GM21526 (cell line): ENCODE measurements around the gene ESRRA.

Experiments
- ATAC-seq: cut with Tn5 transposase; IDR thresholded peaks from one replicate; pipeline ENCODE4 v1.9.1; 2021; ENCODE audit warnings: moderate library complexity; ENCODE audit not compliant: unreplicated experiment, low FRiP score

ESRRA gene

DNA sequence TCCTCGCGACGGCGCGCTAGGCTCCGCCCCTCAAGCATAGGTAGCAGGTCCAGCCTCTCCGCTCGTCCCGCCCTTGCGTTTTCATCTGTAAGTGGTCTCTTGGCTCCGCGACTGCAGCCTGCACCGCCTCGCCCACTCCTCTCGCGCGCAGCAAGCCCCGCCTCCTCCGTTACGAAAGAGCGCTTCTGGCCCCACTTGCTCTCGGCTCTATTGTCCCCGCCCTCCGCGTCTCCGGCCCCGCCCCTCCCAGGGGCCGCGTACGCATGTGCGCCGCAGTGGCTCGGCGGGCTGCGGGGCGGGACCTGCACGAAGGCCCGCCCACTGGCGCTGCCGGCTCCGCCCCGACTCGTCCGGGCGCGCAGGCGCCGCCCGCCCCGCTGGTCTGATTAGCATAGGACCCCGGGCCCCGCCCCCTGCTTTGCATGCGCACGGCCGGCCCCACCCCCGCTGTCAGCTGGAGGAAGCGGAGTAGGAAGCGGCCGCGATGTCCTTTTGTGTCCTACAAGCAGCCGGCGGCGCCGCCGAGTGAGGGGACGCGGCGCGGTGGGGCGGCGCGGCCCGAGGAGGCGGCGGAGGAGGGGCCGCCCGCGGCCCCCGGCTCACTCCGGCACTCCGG lies at the start of gene ESRRA:
Gene ESRRA (plus strand): TSS at position 450 of the 616 bp plus-strand sequence. CDS start 1,656 bp downstream, outside the sequence.
- peak; percentile 53 for ATAC-seq

DNA sequence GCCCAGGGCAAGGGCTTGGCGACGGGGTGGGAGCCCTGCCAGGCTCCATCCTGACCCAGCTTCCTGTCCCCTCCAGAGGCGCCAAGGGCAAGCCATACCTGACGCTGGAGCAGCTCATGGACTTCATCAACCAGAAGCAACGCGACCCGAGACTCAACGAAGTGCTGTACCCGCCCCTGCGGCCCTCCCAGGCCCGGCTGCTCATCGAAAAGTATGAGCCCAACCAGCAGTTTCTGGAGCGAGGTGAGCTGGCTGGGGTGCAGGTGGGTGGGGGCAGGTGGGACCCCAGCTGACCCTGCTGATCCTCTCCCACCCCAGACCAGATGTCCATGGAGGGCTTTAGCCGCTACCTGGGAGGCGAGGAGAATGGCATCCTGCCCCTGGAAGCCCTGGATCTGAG lies 49.0 kb upstream of the ESRRA start:
- ATAC-seq = no peak

DNA sequence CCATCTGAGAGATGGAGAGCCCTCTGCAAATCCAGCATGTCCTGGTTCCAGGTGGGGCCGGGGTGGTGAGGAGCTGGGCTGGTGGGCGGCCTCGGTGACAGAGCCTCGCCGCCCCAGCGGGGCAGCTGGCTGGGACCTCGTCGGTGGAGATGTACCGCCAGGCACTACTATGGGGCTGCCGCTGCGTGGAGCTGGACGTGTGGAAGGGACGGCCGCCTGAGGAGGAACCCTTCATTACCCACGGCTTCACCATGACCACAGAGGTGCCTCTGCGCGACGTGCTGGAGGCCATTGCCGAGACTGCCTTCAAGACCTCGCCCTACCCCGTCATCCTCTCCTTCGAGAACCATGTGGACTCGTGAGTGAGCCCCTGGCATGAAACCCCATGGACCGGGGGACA lies 47.0 kb upstream of the ESRRA start:
- ATAC-seq = no peak

DNA sequence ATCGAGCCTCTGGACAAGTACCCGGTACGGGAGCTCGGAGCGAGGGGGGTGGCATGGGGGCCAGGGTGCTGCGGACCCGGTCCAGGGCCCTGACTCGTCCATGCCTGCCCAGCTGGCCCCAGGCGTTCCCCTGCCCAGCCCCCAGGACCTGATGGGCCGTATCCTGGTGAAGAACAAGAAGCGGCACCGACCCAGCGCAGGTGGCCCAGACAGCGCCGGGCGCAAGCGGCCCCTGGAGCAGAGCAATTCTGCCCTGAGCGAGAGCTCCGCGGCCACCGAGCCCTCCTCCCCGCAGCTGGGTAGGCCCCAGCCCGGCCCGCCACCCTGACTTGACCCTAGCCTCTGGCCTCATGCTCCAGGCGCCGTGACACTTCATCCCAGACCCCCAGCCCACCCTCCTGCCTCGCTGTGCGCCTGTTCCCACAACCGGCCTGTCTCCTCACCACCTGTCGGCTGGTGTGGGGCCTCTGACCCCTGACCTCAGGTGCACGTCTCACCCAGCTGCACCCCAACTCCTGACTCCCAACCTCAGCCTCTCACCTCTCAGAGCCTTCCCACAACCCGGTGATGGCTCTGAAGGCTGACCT lies 46.3 kb upstream of the ESRRA start:
- no peak for ATAC-seq

DNA sequence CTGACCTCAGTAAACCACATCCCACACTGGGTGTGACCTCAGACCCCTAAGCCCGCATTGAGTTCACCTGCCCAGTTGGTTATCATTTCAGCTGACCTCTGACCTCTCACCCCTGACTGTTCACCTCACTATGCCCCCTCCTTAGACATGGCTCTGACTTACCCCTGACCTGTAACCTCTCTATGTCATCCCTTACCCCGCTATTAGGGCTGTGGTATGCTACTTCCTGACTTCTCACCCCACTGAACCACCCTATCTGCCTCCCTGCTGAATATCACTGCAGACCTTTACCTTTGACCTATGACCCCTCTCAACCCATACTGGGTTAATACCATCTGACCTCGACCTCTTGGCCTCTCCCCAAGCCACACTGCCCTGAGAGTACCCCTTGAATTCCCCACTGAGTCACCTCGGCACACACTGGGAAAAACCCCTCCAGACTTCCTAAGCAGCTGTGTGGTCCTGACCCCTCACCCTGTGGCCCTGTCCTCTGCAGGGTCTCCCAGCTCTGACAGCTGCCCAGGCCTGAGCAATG lies 45.7 kb upstream of the ESRRA start:
- ATAC-seq = no peak

DNA sequence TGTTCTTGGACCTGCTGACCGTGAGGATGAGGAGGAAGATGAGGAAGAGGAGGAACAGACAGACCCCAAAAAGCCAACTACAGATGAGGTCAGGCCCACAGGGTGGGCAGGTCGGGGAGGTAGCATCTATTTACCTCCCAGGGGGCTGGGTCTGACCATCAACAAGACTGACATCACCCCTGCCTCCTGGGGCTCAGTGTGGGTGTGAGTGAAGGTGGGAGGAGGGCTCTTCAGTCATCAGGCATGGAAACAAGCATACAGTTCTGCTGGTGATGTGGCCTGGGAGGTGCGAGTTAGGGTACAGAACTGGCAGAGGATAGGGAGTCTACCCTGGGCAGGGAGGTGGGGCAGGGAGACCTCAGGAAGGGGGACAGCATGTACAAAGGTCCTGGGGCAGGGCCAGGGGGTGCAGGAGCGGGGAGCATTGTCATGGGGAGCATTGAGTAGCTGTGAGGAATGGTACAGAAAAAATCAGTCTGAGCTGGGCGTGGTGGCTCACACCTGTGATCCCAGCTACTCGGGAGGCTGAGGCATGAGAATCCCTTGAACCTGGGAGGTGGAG lies 45.1 kb upstream of the ESRRA start:
- no peak for ATAC-seq

DNA sequence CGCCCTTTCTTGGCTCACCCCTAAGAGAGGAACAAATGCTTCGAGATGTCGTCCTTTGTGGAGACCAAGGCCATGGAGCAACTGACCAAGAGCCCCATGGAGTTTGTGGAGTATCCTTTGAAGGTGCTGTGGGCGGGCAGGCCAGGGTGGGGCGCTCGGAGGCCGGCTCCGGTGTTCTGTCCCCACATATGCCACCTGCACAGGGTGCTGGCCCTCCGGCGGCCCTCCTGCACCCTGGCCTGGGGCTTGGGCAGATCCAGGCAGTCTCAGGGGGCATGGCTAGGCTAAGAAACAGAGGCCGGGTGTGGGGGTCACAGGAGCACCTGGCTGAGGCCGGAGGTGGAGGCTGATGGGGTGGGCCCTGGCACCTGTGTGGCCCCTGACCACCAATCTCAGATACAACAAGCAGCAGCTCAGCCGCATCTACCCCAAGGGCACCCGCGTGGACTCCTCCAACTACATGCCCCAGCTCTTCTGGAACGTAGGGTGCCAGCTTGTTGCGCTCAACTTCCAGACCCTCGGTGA lies 43.7 kb upstream of the ESRRA start:
- ATAC-seq = no peak

DNA sequence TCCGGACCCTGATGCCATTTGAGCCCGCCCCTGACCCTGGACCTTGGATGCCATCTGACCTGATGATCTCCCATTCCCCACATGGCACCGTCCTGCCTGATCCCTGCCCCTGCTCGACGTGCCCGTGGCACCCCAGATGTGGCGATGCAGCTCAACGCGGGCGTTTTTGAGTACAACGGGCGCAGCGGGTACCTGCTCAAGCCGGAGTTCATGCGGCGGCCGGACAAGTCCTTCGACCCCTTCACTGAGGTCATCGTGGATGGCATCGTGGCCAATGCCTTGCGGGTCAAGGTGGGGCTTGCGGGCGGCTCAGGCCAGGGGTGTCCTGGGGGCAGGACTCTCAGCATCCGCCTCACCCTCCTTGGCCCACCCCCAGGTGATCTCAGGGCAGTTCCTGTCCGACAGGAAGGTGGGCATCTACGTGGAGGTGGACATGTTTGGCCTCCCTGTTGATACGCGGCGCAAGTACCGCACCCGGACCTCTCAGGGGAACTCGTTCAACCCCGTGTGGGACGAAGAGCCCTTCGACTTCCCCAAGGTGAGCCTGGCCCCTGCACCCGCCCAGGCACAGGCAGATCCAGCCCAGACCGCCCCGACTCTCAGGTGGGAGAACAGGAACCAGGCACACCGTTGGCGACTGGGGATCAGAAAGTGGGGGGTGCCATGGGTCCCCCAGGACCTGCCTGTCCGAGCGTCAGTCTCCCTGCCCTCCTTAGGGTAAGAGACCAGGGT lies 42.9 kb upstream of the ESRRA start:
- ATAC-seq = no peak

DNA sequence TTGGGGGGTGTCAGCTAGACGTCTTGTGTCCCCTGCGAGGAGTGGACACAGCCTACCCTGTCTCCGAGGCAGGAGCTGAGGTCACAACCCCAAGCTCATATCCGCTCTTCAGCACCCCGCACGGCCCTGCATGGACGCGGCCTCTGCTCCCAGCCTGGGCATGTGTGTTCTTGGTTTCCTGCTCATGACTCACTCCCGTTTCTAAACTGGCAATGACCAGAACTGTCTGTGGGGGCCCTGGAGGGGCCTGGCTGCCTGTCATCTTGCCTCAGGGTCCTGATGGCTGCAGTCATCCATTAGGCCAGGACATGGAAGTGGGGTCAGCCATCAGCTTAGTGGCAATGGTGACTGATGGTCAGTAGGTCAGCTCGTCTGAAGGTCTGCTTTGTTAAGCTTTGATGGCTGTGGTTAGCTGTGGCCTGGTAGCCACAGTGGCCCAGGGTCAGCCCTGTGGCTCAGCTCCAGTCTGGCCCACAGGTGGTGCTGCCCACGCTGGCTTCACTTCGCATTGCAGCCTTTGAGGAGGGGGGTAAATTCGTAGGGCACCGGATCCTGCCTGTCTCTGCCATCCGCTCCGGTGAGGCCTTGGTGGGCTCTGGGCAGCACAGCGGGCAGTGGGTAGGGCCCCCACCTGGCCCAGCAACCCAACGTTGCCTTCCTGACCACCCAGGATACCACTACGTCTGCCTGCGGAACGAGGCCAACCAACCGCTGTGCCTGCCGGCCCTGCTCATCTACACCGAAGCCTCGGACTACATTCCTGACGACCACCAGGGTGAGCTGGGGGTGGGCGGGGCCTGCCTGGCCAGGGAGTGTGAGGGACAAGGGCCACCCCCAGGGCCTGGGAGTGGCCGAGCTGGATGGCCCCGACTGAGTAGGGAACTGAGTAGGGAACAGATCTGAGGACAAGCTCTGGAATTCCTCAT lies 42.0 kb upstream of the ESRRA start:
- no peak for ATAC-seq

DNA sequence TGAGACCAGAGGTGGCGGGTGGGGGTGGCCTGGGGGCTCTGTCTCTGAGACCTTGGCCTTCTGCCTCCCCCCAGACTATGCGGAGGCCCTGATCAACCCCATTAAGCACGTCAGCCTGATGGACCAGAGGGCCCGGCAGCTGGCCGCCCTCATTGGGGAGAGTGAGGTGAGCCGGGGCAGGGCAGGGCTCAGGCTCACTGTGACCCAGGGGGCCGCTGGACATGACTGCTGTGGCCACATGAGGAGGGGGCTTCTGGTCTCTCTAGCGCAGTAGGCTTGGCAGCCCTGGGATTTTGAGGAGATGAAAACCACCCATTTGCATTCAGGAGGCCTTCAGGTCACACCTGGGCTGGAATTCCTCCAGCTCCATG lies 41.4 kb upstream of the ESRRA start:
- ATAC-seq = no peak

DNA sequence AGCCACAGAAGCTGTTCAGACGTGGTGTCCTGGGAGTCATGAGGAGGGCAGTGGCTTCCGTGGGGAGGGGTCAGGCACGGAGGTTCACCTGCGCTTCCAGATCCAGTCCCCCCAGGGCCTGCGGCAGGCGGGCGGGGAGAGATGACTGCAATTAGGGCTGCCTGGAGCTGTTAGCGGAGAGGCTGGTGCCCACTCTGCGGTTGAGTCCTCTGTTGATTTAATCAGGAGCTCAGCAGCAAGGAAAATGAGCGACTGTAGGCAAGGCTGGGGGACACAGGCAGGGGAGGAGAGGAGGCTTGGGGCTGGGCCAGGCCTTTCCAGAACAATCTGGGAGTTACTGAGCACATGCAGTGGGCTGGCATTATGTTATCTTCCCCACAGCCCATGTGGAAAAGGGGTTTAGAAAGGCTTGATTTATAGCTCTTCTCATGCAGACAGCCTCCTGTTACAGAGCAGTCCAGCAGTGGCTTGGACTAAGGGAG lies 40.9 kb upstream of the ESRRA start:
- ATAC-seq = no peak

DNA sequence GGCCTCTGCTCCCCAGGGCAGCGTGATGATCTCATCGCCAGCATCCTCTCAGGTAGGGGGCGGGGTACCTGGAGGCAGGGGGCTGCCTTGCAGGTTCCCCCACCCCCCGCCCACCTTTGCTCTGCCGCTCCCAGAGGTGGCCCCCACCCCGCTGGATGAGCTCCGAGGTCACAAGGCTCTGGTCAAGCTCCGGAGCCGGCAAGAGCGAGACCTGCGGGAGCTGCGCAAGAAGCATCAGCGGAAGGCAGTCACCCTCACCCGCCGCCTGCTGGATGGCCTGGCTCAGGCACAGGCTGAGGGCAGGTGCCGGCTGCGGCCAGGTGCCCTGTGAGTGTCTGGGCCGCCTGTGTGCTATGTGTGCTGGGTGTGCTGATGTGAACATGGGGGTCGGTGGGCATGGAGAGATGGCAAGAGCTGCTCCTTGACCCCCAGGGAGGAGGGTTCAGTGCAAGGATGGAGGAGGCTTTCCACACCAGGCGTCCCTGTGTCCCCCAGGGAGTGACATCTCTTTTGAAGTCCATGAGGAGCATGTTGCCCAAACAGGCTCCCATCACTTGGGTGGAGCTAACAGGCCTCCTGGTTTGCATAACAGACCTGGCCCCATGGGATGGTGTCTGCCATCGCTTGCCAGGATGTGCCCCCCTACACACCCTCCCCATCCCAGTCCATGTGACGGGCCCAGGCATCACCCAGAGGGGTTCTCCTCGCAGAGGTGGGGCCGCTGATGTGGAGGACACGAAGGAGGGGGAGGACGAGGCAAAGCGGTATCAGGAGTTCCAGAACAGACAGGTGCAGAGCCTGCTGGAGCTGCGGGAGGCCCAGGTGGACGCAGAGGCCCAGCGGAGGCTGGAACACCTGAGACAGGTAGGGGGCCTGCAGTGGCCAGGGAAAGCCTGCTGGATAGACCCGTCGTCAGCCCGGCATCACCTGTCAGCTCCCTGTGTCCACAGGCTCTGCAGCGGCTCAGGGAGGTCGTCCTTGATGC lies 39.9 kb upstream of the ESRRA start:
- ATAC-seq = no peak

DNA sequence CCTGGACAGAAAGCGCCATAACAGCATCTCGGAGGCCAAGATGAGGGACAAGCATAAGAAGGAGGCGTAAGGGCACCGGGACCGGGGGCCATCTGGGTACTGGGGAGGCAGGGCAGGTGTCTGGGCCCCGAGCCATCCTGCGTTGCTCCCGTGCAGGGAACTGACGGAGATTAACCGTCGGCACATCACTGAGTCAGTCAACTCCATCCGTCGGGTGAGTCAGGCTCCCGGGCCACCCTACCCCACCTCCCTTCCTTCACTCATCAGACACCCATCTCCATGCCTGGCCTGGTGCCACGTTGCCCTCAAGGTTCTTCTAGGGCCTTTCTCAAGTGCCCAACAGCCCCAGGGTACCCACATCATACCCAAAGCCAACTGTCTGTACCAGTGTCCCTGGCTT lies 39.0 kb upstream of the ESRRA start:
- ATAC-seq = no peak

DNA sequence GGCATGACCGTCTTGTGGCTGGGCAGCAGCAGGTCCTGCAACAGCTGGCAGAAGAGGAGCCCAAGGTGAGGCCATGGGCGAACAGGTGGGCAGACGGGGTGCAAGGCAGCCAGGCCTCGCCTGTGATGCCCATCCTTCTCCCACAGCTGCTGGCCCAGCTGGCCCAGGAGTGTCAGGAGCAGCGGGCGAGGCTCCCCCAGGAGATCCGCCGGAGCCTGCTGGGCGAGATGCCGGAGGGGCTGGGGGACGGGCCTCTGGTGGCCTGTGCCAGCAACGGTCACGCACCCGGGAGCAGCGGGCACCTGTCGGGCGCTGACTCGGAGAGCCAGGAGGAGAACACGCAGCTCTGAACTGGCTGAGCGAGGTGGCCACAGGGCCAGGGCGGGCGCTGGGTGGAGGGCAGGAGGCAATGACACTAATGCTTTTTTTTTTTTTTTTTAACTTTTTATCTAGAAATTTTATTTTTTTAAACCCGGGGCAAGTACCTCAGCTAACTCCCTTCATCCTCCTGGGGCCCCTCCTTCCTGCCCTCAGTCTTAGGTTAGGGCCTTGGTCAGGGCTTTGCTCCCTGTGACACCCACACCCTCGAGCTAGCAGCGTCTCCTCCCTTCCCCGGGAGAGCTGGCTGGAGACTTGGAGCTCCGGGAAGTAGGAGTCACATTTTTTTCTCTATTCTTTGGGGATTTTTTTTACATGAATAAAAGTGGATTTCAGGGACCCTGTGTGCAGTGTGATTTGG lies 37.9 kb upstream of the ESRRA start:
- ATAC-seq = no peak

DNA sequence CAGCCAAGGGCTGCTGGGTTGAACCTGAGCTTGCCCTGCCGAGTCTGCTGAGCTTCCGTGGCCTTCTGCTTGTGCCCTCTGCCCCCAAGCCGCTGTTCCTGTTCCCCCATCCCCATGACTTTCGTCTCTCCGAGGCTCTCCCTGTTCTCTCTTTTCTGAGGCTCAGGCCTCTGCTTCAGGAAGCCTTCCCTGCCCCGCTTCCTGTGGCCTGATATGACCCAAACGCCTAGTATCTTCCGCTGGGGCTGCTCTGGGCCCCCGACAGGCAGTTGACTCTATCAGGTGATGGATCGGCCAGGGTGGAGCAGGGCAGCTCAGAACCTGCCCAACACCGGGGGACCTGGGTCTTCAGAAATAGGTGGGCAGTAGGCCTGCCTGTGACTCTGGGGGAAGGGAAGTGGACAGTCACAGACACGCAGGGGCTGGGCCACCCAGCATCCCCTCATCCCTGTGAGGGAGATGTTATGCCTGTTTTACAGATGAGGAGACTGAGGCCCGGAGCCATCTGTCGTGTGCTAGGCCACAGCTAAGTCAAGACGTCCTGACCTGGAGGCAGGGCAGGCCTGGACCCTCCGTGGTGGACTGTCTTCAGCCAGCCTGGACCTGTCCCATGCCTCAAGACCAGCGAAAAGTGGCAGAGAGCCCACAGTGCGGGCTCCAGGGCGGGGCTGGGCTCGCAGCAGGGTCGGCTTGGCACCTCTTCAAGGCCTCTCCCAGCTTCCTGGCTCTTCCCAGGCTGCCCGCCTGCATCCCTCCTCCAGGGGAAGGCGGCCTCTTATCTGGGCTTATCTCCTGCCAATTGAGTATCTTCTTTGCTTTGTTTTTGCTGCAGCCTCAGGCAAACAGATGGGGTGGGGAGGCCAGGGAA lies 37.1 kb upstream of the ESRRA start:
- ATAC-seq = no peak

DNA sequence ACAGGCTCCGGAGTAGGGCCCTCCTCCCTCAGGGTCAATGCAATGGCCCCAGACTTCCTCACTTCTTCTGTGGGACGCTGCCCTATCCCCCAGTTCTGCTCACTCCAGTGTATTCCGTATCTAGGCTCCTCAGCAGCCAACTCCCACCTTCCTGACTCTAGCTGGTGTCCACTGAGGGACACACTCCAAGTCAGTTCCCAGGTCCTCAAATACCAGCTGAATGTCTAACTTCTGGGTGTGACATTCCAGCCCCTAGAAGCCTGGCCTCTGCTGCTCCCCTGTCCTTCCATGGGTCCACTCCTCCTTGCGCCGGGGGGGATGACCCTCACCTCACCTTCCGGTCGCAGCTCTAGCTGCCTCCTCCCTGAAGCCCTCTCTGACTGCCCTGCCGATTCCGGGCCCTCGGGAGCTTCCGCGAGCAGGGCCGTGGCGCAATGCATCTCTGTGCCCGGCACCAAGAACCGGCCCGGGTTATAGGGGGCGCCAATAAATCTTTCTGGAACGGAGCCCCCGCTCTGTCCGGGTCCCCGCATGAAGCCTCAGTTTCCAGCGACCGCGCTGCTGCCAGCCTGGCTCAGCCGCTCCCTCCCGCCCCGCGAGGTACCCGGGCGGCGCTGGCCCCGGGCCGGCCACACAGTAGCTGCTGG lies 36.3 kb upstream of the ESRRA start:
- ATAC-seq = peak; percentile 17
